ENCODE measurements around the gene CPZ.

DNA sequence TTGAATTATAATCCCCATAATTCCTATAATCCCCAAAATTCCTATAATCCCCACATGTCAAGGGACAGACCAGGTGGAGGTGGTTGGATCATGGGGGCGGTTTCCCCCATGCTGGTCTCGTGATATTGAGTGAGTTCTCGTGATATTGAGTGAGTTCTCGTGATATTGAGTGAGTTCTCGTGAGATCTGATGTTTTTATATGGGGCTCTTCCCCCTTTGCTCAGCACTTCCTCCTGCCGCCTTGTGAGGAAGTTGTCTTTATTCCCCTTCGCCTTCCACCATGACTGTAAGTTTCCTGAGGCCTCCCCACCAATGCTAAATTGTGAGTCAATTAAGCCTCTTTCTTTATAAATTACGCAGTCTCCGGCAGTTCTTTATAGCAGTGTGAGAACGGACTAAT is 48.9 kb upstream of the CPZ start:
- TF ChIP-seq, protein P1, sequence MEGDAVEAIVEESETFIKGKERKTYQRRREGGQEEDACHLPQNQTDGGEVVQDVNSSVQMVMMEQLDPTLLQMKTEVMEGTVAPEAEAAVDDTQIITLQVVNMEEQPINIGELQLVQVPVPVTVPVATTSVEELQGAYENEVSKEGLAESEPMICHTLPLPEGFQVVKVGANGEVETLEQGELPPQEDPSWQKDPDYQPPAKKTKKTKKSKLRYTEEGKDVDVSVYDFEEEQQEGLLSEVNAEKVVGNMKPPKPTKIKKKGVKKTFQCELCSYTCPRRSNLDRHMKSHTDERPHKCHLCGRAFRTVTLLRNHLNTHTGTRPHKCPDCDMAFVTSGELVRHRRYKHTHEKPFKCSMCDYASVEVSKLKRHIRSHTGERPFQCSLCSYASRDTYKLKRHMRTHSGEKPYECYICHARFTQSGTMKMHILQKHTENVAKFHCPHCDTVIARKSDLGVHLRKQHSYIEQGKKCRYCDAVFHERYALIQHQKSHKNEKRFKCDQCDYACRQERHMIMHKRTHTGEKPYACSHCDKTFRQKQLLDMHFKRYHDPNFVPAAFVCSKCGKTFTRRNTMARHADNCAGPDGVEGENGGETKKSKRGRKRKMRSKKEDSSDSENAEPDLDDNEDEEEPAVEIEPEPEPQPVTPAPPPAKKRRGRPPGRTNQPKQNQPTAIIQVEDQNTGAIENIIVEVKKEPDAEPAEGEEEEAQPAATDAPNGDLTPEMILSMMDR (conservative IDR thresholded peaks at IDR 0.05; ENCODE audit: low read depth, low read length) = no peak
- TF ChIP-seq POLR2A (IDR thresholded peaks at IDR 0.05; ENCODE audit: low read depth, low read length) = no peak
- no peak for TF ChIP-seq FOS (IDR thresholded peaks at IDR 0.05; ENCODE audit: low read depth, low read length)
- TF ChIP-seq SMC3 (IDR thresholded peaks at IDR 0.05; ENCODE audit: low read depth, low read length) = no peak
- TF ChIP-seq, protein P2, sequence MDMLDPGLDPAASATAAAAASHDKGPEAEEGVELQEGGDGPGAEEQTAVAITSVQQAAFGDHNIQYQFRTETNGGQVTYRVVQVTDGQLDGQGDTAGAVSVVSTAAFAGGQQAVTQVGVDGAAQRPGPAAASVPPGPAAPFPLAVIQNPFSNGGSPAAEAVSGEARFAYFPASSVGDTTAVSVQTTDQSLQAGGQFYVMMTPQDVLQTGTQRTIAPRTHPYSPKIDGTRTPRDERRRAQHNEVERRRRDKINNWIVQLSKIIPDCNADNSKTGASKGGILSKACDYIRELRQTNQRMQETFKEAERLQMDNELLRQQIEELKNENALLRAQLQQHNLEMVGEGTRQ (IDR thresholded peaks at IDR 0.05; ENCODE audit: low read depth, low read length) = no peak
- no peak for TF ChIP-seq CEBPB (IDR thresholded peaks at IDR 0.05; ENCODE audit: low read depth, low read length)
- no peak for TF ChIP-seq RAD21 (IDR thresholded peaks at IDR 0.05; ENCODE audit: low read length)
- TF ChIP-seq MXI1 (IDR thresholded peaks at IDR 0.05; ENCODE audit: borderline replicate concordance, low read depth, low read length) = no peak
- no peak for TF ChIP-seq MAZ (IDR thresholded peaks at IDR 0.05; ENCODE audit: borderline replicate concordance, low read depth, low read length)
